SIG-M5 (cell line): ENCODE measurements around the gene MARVELD3.
"Not testable (repeated sequence)": the region's sequence is repeated elsewhere in the genome, so short reads cannot be mapped to it uniquely, and the experiment has no call there.

ENCODE experiments used
- DNase-seq: peaks from one replicate; lab custom pipeline; 2025; lab: John Stamatoyannopoulos, UW

Gene MARVELD3

DNA sequence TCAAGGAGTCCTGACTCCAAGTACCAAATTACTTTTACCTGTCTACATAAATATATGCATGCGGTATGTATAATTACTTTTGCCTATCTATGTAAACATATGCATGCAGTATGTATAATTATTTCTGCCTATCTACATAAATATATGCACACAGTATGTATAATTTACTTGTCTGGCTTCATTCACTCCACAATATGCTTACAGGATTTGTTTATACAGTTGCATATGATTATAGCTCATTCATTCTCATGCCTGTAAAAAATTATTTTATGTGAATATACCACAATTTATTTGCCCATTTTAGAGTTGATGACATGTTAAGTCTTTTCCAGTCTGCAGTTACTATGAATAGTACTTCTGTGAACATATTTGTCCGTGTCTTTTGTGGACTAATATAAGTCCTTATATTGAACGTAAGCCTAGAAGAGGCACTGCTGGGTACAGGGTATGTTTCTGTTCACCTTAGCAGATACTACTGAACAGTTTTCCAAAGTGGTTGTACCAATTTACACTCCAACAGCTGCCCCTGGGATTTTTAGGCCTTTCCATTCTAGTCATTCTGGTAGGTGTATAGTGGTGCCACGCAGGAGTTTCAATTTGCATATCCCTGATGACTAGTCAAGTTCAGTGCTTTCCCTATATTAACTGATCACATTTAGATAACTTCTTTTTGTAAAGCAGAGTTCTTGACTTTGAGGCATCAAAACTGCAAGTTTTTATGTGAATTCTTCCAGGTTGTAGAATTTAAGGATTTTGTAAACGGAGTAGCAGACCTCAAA, 47.0 kb downstream of the MARVELD3 start:
- DNase-seq = no peak

GRCh38 chr16:71673582-71673973, 47.6 kb downstream of the MARVELD3 start:
- no peak for DNase-seq

DNA sequence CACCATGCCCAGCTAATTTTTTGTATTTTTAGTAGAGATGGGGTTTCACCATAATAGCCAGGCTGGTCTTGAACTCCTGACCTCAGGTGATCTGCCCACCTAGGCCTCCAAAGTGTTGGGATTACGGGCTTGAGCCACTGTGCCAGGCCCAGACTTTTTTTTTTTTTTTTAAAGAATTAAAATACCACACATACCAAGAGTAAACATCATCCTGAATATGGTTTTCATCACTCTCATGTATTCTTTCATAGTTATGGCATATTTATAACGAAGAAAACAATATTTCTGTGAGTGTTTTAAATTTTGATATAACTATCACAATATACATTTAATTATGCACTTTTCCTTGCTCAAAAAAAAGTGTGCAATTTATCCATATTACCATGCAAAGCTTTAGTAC, 48.2 kb downstream of the MARVELD3 start:
- no peak for DNase-seq

GRCh38 chr16:71675380-71675779, 49.4 kb downstream of the MARVELD3 start:
- DNase-seq = no peak

GRCh38 chr16:71676236-71676635, 50.3 kb downstream of the MARVELD3 start:
- no peak for DNase-seq

GRCh38 chr16:71681360-71681759, 55.4 kb downstream of the MARVELD3 start:
- no peak for DNase-seq

DNA sequence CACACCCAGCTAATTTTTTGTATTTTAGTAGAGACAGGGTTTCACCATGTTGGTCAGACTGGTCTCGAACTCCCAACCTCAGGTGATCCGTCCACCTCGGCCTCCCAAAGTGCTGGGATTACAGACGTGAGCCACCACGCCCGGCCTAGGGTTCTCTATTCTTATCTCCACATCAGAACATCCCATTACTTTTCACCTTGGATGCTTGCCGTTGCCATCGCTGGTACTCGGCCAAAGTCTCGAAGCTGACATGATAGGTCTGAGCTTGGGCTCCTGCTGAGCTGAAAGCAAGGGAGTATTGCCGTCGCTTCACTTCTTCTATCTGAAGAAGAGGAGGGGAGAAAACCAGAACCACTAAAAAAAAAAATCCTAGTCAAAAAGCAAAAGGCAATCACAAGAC, 58.3 kb downstream of the MARVELD3 start:
- DNase-seq = not testable (repeated sequence)
